BJ (cell line): ENCODE measurements around the gene FCRL3. TPM values are rescaled to one million over a fixed set of nuclear protein-coding genes. Genes with fewer than 3 reads are reported as not detected.
"Not testable (repeated sequence)": the region's sequence is repeated elsewhere in the genome, so short reads cannot be mapped to it uniquely, and the experiment has no call there.

Experiments
- CTCF ChIA-PET: fragments of 350-600 bp; formaldehyde crosslinking; extraction: SDS; loops from one replicate; lab custom pipeline; 2021; ENCODE audit warnings: antibody characterized with exemption, inconsistent platforms; lab: Yijun Ruan, JAX
- POLR2A ChIA-PET: fragments of 300-600 bp; sonication (Branson Sonifier 250); formaldehyde crosslinking; extraction: SDS; loops from one replicate; lab custom pipeline; 2021; ENCODE audit warnings: antibody characterized with exemption; lab: Charles Lee
- DNase-seq: peaks from one replicate; pipeline ENCODE4 v3.0.0-alpha.2; 2011; ENCODE audit warnings: low read depth
- H3K27me3 ChIP-seq: 2 replicates; pipeline ENCODE4 v1.6.0; 2011; ENCODE audit warnings: low read length; ENCODE audit not compliant: control insufficient read depth, insufficient read depth
- H3K36me3 ChIP-seq: 2 replicates; pipeline ENCODE4 v1.5.1; 2011; ENCODE audit warnings: low read length; ENCODE audit not compliant: control insufficient read depth, insufficient read depth
- H3K4me3 ChIP-seq: 2 replicates; pipeline ENCODE4 v1.5.1; 2011; ENCODE audit warnings: low read depth, mild to moderate bottlenecking, control low read depth, low read length
- polyA minus RNA-seq: library from RNA; depleted of rRNA, polyadenylated mRNA; stranded (reverse); fragments of >200 nt; gene quantifications from 2 replicates; pipeline ENCODE4 v1.2.3, GENCODE V29; 2011; rRNA and poly(A)+ RNA removed
- polyA plus RNA-seq: library from polyadenylated mRNA; depleted of rRNA; stranded (reverse); fragments of >200 nt; gene quantifications from 2 replicates; pipeline ENCODE4 v1.2.3, GENCODE V29; 2011; rRNA removed
- TF ChIP-seq, protein P1 (sequence below): IDR thresholded peaks from 2 replicates; pipeline ENCODE4 v1.5.1; 2011; ENCODE audit warnings: low read depth, mild to moderate bottlenecking, control low read depth, inconsistent platforms, low read length, moderate library complexity; ENCODE audit not compliant: insufficient read depth

The FCRL3 gene, protein sequence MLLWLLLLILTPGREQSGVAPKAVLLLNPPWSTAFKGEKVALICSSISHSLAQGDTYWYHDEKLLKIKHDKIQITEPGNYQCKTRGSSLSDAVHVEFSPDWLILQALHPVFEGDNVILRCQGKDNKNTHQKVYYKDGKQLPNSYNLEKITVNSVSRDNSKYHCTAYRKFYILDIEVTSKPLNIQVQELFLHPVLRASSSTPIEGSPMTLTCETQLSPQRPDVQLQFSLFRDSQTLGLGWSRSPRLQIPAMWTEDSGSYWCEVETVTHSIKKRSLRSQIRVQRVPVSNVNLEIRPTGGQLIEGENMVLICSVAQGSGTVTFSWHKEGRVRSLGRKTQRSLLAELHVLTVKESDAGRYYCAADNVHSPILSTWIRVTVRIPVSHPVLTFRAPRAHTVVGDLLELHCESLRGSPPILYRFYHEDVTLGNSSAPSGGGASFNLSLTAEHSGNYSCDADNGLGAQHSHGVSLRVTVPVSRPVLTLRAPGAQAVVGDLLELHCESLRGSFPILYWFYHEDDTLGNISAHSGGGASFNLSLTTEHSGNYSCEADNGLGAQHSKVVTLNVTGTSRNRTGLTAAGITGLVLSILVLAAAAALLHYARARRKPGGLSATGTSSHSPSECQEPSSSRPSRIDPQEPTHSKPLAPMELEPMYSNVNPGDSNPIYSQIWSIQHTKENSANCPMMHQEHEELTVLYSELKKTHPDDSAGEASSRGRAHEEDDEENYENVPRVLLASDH
- not detected in 2 replicates for polyA plus RNA-seq
- polyA minus RNA-seq = not detected in 2 replicates

DNA sequence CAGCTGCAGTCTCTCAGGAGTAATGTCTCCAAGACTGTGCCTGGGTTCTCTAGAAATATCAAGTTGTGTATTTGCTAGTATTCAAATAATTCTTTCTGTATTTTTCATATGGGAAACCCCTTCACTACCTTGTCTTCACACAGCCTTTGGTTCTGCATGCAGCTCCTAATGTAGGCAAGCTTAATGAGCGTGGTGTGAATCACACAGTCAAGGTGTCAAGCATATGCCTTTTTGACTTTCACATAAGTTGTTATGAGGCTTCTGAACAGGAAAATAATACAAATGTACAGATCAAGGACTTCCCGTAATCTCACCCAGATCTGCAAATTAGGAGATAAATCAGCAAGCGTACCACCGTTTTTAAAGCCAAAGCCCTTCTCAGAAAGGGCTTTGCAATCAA, at the start of gene FCRL3:
Gene FCRL3, minus strand, starts transcription at position 38 of the 400 bp plus-strand sequence. CDS start 280 bp downstream, outside the sequence.
- ChIA-PET POLR2A (no interaction called here), CTCF (no interaction called here)
- no peaks in the 10 kb centered on the region for H3K36me3 ChIP-seq
- H3K27me3 ChIP-seq = peaks cover 3% of the 10 kb centered on the region; the same call in 1 of the 2 replicates
- TF ChIP-seq, protein P1, sequence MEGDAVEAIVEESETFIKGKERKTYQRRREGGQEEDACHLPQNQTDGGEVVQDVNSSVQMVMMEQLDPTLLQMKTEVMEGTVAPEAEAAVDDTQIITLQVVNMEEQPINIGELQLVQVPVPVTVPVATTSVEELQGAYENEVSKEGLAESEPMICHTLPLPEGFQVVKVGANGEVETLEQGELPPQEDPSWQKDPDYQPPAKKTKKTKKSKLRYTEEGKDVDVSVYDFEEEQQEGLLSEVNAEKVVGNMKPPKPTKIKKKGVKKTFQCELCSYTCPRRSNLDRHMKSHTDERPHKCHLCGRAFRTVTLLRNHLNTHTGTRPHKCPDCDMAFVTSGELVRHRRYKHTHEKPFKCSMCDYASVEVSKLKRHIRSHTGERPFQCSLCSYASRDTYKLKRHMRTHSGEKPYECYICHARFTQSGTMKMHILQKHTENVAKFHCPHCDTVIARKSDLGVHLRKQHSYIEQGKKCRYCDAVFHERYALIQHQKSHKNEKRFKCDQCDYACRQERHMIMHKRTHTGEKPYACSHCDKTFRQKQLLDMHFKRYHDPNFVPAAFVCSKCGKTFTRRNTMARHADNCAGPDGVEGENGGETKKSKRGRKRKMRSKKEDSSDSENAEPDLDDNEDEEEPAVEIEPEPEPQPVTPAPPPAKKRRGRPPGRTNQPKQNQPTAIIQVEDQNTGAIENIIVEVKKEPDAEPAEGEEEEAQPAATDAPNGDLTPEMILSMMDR = no peak
- DNase-seq = no peak
- no peak within 1 kb of the TSS for H3K4me3 ChIP-seq

DNA sequence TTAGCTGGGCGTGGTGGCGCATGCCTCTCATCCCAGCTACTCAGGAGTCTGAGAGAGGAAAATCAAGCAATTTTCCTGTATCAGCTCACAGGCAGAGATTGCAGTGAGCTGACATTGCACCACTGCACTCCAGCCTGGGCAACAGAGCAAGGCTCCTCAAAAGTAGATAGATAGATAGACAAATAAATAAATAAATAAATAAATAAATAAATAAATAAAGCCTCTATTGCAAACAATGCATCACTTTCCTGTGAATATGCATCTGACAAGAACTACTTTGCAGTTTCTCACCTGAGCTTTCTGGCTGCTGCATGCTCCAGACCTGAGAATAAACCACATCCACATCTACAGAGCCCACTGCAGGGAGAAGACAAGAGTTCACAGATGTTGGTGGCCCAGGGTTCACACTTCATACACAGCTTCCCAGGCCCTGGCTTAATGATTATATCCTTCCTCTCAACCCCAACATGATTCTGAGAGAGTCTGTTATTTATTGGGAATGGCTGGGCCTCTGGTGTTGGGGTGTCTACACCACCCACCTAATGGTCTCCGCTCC, 47.8 kb upstream of the FCRL3 start:
- TF ChIP-seq, protein P1 = no peak
- H3K36me3 ChIP-seq = no peaks in the 10 kb centered on the region
- ChIA-PET POLR2A (no interaction called here), CTCF (no interaction called here)
- DNase-seq = no peak
- no peaks in the 10 kb centered on the region for H3K27me3 ChIP-seq
- H3K4me3 ChIP-seq = no peak overlapping the region

DNA sequence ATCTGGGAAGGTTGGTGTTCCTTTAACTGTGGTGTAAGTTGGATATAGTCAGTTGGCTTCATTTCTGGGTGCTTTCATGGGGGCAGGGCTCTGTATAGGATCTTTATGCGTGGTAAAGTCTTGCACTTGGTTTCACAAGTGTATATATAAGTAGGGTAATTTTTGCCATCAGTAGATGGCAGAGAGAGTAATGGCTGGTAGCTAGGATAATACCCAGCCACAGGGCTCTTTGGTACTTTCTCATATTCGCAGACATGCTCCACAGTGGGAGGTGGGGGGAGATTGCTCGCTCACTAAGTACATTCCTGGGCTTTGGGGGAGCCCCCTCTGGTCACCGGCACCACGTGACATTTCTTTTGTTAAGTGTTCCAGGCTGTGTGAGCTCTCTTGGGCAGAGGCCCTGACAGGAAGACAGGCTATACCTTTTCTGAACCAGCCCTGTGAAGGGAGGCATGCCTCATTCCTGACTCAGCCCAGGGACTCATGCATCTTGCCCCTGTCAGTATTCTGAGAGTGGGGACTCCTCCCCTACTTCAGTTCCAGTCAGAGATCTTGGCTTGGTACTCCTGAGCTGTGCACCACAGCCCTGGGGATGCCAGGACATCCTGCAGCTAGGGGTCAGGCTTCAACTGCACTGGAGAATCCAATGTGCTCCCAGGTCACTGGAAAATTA, 38.8 kb upstream of the FCRL3 start:
- H3K36me3 ChIP-seq = no peaks in the 10 kb centered on the region
- ChIA-PET CTCF (no interaction called here), POLR2A (no interaction called here)
- no peak for DNase-seq
- no peak overlapping the region for H3K4me3 ChIP-seq
- TF ChIP-seq, protein P1 = no peak
- H3K27me3 ChIP-seq = no peaks in the 10 kb centered on the region

DNA sequence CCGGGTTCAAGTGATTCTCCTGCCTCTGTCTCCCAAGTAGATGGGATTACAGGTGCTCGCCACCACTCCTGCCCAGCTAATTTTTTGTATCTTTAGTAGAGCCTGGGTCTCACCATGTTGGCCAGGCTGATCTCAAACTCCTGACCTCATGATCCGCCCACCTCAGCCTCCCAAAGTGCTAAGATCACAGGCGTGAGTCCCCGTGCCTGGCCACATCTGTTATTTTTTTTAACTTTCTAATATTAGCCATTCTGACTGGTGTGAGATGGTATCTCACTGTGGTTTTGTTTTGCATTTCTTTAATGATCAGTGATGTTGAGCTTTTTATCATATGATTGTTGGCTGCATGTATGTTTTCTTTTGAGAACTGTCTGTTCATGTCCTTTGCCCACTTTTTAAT, 35.4 kb upstream of the FCRL3 start:
- H3K4me3 ChIP-seq, H3K36me3 ChIP-seq, H3K27me3 ChIP-seq, CTCF ChIA-PET, POLR2A ChIA-PET, DNase-seq: not testable (repeated sequence)

DNA sequence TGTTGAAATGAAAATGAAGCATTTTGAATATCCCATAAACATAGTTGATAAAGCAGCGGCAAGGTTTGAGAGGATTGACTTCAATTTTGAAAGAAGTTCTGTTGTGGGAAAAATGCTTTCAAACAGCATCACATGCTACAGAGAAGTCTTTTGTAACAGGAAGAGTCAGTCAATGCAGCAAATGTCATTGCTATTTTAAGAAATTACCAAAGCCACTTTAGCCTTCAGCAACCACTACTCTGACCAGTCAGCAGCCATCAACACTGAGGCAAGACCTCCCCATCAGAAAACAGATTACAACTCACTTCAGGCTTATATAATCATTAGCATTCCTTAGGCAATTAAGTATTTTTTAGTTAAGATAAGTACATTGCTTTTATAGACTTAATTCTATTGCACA, 33.8 kb upstream of the FCRL3 start:
- H3K36me3 ChIP-seq = no peaks in the 10 kb centered on the region
- CTCF ChIA-PET = no interaction called here
- TF ChIP-seq, protein P1 = no peak
- H3K27me3 ChIP-seq = no peaks in the 10 kb centered on the region
- no peak for DNase-seq
- no peak overlapping the region for H3K4me3 ChIP-seq
- POLR2A ChIA-PET = no interaction called here
